GM12878 (cell line): ENCODE data around the gene ARID1A. TPM values are rescaled to one million over a fixed set of nuclear protein-coding genes. Genes with fewer than 3 reads are reported as not detected.

Experiments used
- BCL3 ChIP-seq: IDR thresholded peaks from 2 replicates; pipeline ENCODE4 v1.6.1; 2011; ENCODE audit warnings: borderline replicate concordance, low read depth, mild to moderate bottlenecking, moderate library complexity, low read length; ENCODE audit not compliant: insufficient read depth, poor library complexity, severe bottlenecking
- BHLHE40 ChIP-seq, 2 experiments: fragments of 450-650 bp in 1 of 2; IDR thresholded peaks; 2 replicates each; pipeline ENCODE4 v1.6.1; 2011 to 2017; ENCODE audit warnings: low read depth in 2 of 2, borderline replicate concordance in 1 of 2, improper control_type of control experiment in 1 of 2, low read length in 1 of 2, mild to moderate bottlenecking in 1 of 2
- DPF2 ChIP-seq: fragments of 450-650 bp; IDR thresholded peaks from 2 replicates; pipeline ENCODE4 v1.6.1; 2017; ENCODE audit warnings: mild to moderate bottlenecking
- MYC ChIP-seq: IDR thresholded peaks from 2 replicates; pipeline ENCODE4 v1.6.1; 2011; ENCODE audit warnings: mild to moderate bottlenecking, low read length, moderate library complexity, inconsistent platforms; ENCODE audit not compliant: insufficient read depth, insufficient replicate concordance, insufficient read length, severe bottlenecking
- PAX5 ChIP-seq: IDR thresholded peaks from 2 replicates; pipeline ENCODE4 v1.6.1; 2011; ENCODE audit warnings: low read depth, low read length, borderline replicate concordance
- RB1 ChIP-seq: fragments of 450-650 bp; formaldehyde crosslinking; IDR thresholded peaks from 2 replicates; pipeline ENCODE4 v1.6.1; 2017; ENCODE audit warnings: mild to moderate bottlenecking, borderline replicate concordance
- ZBTB11 ChIP-seq: fragments of 450-650 bp; formaldehyde crosslinking; IDR thresholded peaks from 2 replicates; pipeline ENCODE4 v1.5.0; 2022; ENCODE audit warnings: mild to moderate bottlenecking, missing genetic modification characterization
- ZSCAN29 ChIP-seq: fragments of 450-650 bp; IDR thresholded peaks from 2 replicates; pipeline ENCODE4 v1.6.1; 2017; ENCODE audit warnings: mild to moderate bottlenecking, moderate library complexity
- polyA plus RNA-seq, 11 experiments: library from polyadenylated mRNA; depleted of rRNA in 4 of 11; unstranded in 6 of 11; stranded (reverse) in 5 of 11; fragments of >200 nt; fragmentation: Nextera tagmentation in 4 of 11; fragmentation: Illumina TruSeq in 1 of 11; extraction: Ambion mirVana in 4 of 11; extraction: Trizol in 1 of 11; gene quantifications; 1 replicate in 1 of 11; 2 replicates in 10 of 11; pipeline versions ENCODE4 v1.2.1 to v1.2.3, GENCODE V29; 2011 to 2016; ENCODE audit warnings: inconsistent platforms in 2 of 11, missing spikeins in 2 of 11, low read depth in 1 of 11
- total RNA-seq, 4 experiments: library from RNA; depleted of rRNA in 3 of 4; stranded (reverse); fragments of >200 nt in 3 of 4; fragmentation: Illumina TruSeq in 1 of 4; extraction: Trizol in 1 of 4; gene quantifications; 2 replicates each; pipeline versions ENCODE4 v1.2.1 to v1.2.3, GENCODE V29; 2013 to 2021

The ARID1A gene
- total and polyA plus RNA-seq, 10 of the 15 experiments (the other 5 are each of a cell fraction or from before 2014, with no cell fraction given): 10.0 to 98.0 (median 23.5) TPM

- TF ChIP-seq MYC (peak; percentile 23), ZBTB11 (CRISPR knock-in tag) (no peak), RB1 (peak; percentile 71; the same call in 1 of the 2 replicates), BHLHE40 (IDR thresholded peaks at IDR 0.05; ENCODE audit: borderline replicate concordance in 1 of 2, low read depth in 2 of 2, low read length in 1 of 2) (peak in 1 of 2 experiments; percentile 46; a peak in 2 of 4 replicates), PAX5 (no peak), BCL3 (no peak), ZSCAN29 (0 out of 2 replicates have a peak, but pooled peaks have one; percentile 31), DPF2 (peak; percentile 42; the same call in 1 of the 2 replicates)
- TF ChIP-seq, all 136 proteins: peak for 24
Observed at GRCh38 chr1:26826261-26827105, 130.7 kb downstream of the ARID1A start, which contains the start of gene ZDHHC18 (continued).
